HAP-1 (cell line): ENCODE results near the gene FAM180A.

Experiments
- DNase-seq, 2 experiments: peaks; one replicate each; pipeline ENCODE4 v3.0.0-alpha.2; 2016 to 2020; ENCODE audit warnings: low spot score in 2 of 2
- H3K27me3 ChIP-seq: fragments of 250-450 bp; sonication (Bioruptor Pico); 2 replicates; pipeline ENCODE4 v1.5.1; 2020; ENCODE audit warnings: low read depth, mild to moderate bottlenecking, moderate library complexity
- H3K36me3 ChIP-seq: fragments of 250-450 bp; sonication (Bioruptor Pico); replicated peaks from 2 replicates; pipeline ENCODE4 v1.5.1; 2020; ENCODE audit warnings: mild to moderate bottlenecking
- H3K4me1 ChIP-seq: fragments of 250-450 bp; sonication (Bioruptor Pico); 2 replicates; pipeline ENCODE4 v1.5.1; 2020; ENCODE audit warnings: mild to moderate bottlenecking
- H3K4me3 ChIP-seq: fragments of 250-450 bp; sonication (Bioruptor Pico); 2 replicates; pipeline ENCODE4 v1.5.1; 2020; ENCODE audit warnings: mild to moderate bottlenecking, moderate library complexity
- H3K9me3 ChIP-seq: fragments of 250-450 bp; sonication (Bioruptor Pico); 2 replicates; pipeline ENCODE4 v1.5.1; 2020; ENCODE audit warnings: mild to moderate bottlenecking, moderate library complexity
- in situ Hi-C: fragments of 300-500 bp; cut with MboI; formaldehyde crosslinking; loops from 3 replicates; pipeline ENCODE4 v1.14.3; 2020; ENCODE audit warnings: low sequenced_read_pairs, inconsistent platforms, mixed read lengths

FAM180A gene

GRCh38 chr7:135748770-135749169 lies at the start of gene FAM180A:
TSS of gene FAM180A (minus strand) at chr7:135748813. CDS start at chr7:135748580, 233 bp downstream.
- Histone ChIP-seq H3K36me3 (no peaks in the 10 kb centered on the region), H3K4me3 (no peak within 1 kb of the TSS), H3K27me3 (no peaks in the 10 kb centered on the region; the same call in 1 of the 2 replicates), H3K4me1 (no peaks in the 10 kb centered on the region), H3K9me3 (no peaks in the 10 kb centered on the region)
- DNase-seq, result no peak
- in situ Hi-C loops, result no loop called here

GRCh38 chr7:135798095-135798494 lies 49.5 kb upstream of the FAM180A start:
- no peaks in the 10 kb centered on the region for H3K9me3 ChIP-seq
- H3K4me1 ChIP-seq, result no peaks in the 10 kb centered on the region
- H3K27me3 ChIP-seq, result no peaks in the 10 kb centered on the region
- in situ Hi-C loops, result no loop called here
- DNase-seq, result no peak
- H3K4me3 ChIP-seq, result no peak overlapping the region
- H3K36me3 ChIP-seq, result no peaks in the 10 kb centered on the region

- H3K36me3 ChIP-seq, result no peaks in the 10 kb centered on the region
- no peak overlapping the region for H3K4me3 ChIP-seq
- no peak for DNase-seq
- no peaks in the 10 kb centered on the region for H3K27me3 ChIP-seq
- H3K4me1 ChIP-seq, result no peaks in the 10 kb centered on the region
- H3K9me3 ChIP-seq, result no peaks in the 10 kb centered on the region
- in situ Hi-C loops, result no loop called here
Measured at GRCh38 chr7:135795846-135796570, 47.4 kb upstream of the FAM180A start.

GRCh38 chr7:135793841-135794240 lies 45.2 kb upstream of the FAM180A start:
- no peak overlapping the region for H3K4me3 ChIP-seq
- no peak for DNase-seq
- H3K4me1 ChIP-seq, result no peaks in the 10 kb centered on the region
- H3K9me3 ChIP-seq, result no peaks in the 10 kb centered on the region
- H3K27me3 ChIP-seq, result no peaks in the 10 kb centered on the region
- no peaks in the 10 kb centered on the region for H3K36me3 ChIP-seq
- in situ Hi-C loops, result no loop called here

- H3K9me3 ChIP-seq, result no peaks in the 10 kb centered on the region
- H3K36me3 ChIP-seq, result no peaks in the 10 kb centered on the region
- no peaks in the 10 kb centered on the region for H3K27me3 ChIP-seq
- in situ Hi-C loops, result no loop called here
- H3K4me1 ChIP-seq, result no peaks in the 10 kb centered on the region
- no peak for DNase-seq
- no peak overlapping the region for H3K4me3 ChIP-seq
Measured at GRCh38 chr7:135792866-135793265, 44.3 kb upstream of the FAM180A start.

GRCh38 chr7:135792363-135792668 lies 43.7 kb upstream of the FAM180A start:
- in situ Hi-C loops, result no loop called here
- no peak overlapping the region for H3K4me3 ChIP-seq
- H3K36me3 ChIP-seq, result no peaks in the 10 kb centered on the region
- no peaks in the 10 kb centered on the region for H3K9me3 ChIP-seq
- no peaks in the 10 kb centered on the region for H3K4me1 ChIP-seq
- no peak for DNase-seq
- peaks cover 1% of the 10 kb centered on the region for H3K27me3 ChIP-seq

GRCh38 chr7:135791543-135792362 lies 43.1 kb upstream of the FAM180A start:
- no peaks in the 10 kb centered on the region for H3K36me3 ChIP-seq
- in situ Hi-C loops, result no loop called here
- no peak overlapping the region for H3K4me3 ChIP-seq
- no peaks in the 10 kb centered on the region for H3K9me3 ChIP-seq
- H3K4me1 ChIP-seq, result no peaks in the 10 kb centered on the region
- H3K27me3 ChIP-seq, result peaks cover 6% of the 10 kb centered on the region
- no peak for DNase-seq

GRCh38 chr7:135790371-135790977 lies 41.9 kb upstream of the FAM180A start:
- DNase-seq, result no peak
- no peaks in the 10 kb centered on the region for H3K4me1 ChIP-seq
- no peak overlapping the region for H3K4me3 ChIP-seq
- no peaks in the 10 kb centered on the region for H3K36me3 ChIP-seq
- in situ Hi-C loops, result no loop called here
- H3K9me3 ChIP-seq, result no peaks in the 10 kb centered on the region
- peaks cover 6% of the 10 kb centered on the region for H3K27me3 ChIP-seq

GRCh38 chr7:135789956-135790355 lies 41.3 kb upstream of the FAM180A start:
- H3K36me3 ChIP-seq, result no peaks in the 10 kb centered on the region
- DNase-seq, result no peak

GRCh38 chr7:135789431-135789830 lies 40.8 kb upstream of the FAM180A start:
- Histone ChIP-seq H3K27me3 (peaks cover 9% of the 10 kb centered on the region), H3K9me3 (no peaks in the 10 kb centered on the region), H3K36me3 (no peaks in the 10 kb centered on the region), H3K4me3 (no peak overlapping the region), H3K4me1 (no peaks in the 10 kb centered on the region)
- no peak for DNase-seq
- in situ Hi-C loops, result no loop called here

More at GRCh38 chr7:135789956-135790355, 41.3 kb upstream of the FAM180A start:
- in situ Hi-C loops, result no loop called here
- Histone ChIP-seq H3K4me1 (no peaks in the 10 kb centered on the region), H3K27me3 (peaks cover 9% of the 10 kb centered on the region), H3K4me3 (no peak overlapping the region), H3K9me3 (no peaks in the 10 kb centered on the region)

GRCh38 chr7:135786911-135787310 lies 38.3 kb upstream of the FAM180A start:
- in situ Hi-C loops, result no loop called here
- DNase-seq, result no peak
- Histone ChIP-seq H3K4me3 (no peak overlapping the region), H3K36me3 (no peaks in the 10 kb centered on the region), H3K27me3 (peaks cover 9% of the 10 kb centered on the region), H3K9me3 (no peaks in the 10 kb centered on the region), H3K4me1 (no peaks in the 10 kb centered on the region)

- Histone ChIP-seq H3K27me3 (peaks cover 9% of the 10 kb centered on the region), H3K4me1 (peaks cover 4% of the 10 kb centered on the region), H3K9me3 (no peaks in the 10 kb centered on the region), H3K4me3 (no peak overlapping the region), H3K36me3 (no peaks in the 10 kb centered on the region)
- DNase-seq, result no peak
- in situ Hi-C loops, result no loop called here
Measured at GRCh38 chr7:135785065-135785464, 36.5 kb upstream of the FAM180A start.

GRCh38 chr7:135784013-135784412 lies 35.4 kb upstream of the FAM180A start:
- Histone ChIP-seq H3K9me3 (no peaks in the 10 kb centered on the region), H3K27me3 (peaks cover 9% of the 10 kb centered on the region), H3K4me1 (peaks cover 5% of the 10 kb centered on the region), H3K4me3 (no peak overlapping the region), H3K36me3 (no peaks in the 10 kb centered on the region)
- in situ Hi-C loops, result no loop called here
- no peak for DNase-seq

GRCh38 chr7:135782801-135783200 lies 34.2 kb upstream of the FAM180A start:
- no peak for DNase-seq
- Histone ChIP-seq H3K4me3 (no peak overlapping the region), H3K36me3 (no peaks in the 10 kb centered on the region), H3K27me3 (peaks cover 9% of the 10 kb centered on the region), H3K9me3 (no peaks in the 10 kb centered on the region; the same call in 1 of the 2 replicates), H3K4me1 (peaks cover 5% of the 10 kb centered on the region)
- in situ Hi-C loops, result no loop called here
